Bronchial epithelial cell (primary cell): Measurements from ENCODE around the gene EXOC7. TPM values are rescaled to one million over a fixed set of nuclear protein-coding genes. Genes with fewer than 3 reads are reported as not detected.
A peak's percentile ranks its signal among the peaks of the same experiment; 100 is the strongest.
"Not testable (repeated sequence)": the region's sequence is repeated elsewhere in the genome, so short reads cannot be mapped to it uniquely, and the experiment has no call there.

ENCODE experiments used
- DNase-seq: peaks from one replicate; pipeline ENCODE4 v3.0.0-alpha.2; 2010; ENCODE audit warnings: low read depth
- FAIRE-seq: peaks from 2 replicates; lab custom pipeline; 2011; peaks lifted over from hg19 to GRCh38; lab: Jason Lieb, UNC
- H3K27me3 ChIP-seq: 2 replicates; pipeline ENCODE4 v1.5.1; 2011; ENCODE audit warnings: low read length; ENCODE audit not compliant: control insufficient read depth, insufficient read depth
- H3K36me3 ChIP-seq: 2 replicates; pipeline ENCODE4 v1.5.1; 2011; ENCODE audit warnings: low read length; ENCODE audit not compliant: control insufficient read depth, insufficient read depth
- H3K4me3 ChIP-seq: 2 replicates; pipeline ENCODE4 v1.5.1; 2011; ENCODE audit warnings: mild to moderate bottlenecking, low read depth, low read length, control low read depth
- total RNA-seq: library from RNA; depleted of rRNA; stranded (reverse); fragments of >200 nt; gene quantifications from 2 replicates; pipeline ENCODE4 v1.2.1, GENCODE V29; 2014
- TF ChIP-seq, protein P1 (sequence below): IDR thresholded peaks from 2 replicates; pipeline ENCODE4 v1.5.1; 2011; ENCODE audit warnings: mild to moderate bottlenecking, moderate library complexity, low read length, control low read depth, inconsistent platforms; ENCODE audit not compliant: insufficient read depth, severe bottlenecking

The EXOC7 gene
- total RNA-seq, 1 donor from 2014 or later: 41.9 TPM

DNA sequence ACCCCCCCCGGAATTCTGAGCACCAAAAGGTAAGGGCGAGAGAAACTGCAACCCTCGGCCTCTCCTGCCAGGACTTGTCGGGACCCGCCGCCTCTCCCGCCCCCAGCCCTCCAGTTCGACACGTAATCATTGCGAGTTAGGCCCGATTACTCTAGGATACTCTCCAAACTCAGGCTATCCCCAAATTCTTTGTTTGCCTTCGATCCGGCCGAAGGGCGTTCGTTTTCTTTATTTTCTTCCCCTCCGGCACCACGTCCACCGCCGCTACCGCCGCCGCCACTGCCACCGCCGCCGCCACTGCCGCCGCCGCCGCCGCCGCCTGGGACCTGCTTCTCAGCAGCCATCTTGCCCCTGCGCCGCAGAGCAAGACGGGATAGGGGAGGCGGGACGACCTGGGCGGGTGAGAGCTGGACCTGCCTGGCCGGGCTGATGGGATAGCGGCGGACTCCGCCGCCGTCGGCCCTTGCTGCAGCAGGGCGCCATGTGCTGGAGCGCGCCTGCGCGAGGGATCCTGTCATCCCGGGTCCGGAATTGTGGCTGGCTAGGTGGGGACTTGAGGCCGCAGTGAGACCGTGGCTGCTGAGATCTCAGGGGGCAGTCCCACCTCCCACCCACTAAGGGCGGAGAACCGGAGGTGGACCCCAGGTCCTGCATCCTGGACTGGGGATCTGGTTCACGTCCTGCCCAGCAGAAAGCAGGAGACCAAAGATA, 31.3 kb downstream of the EXOC7 start, which contains the start of gene SRP68:
TSS of gene SRP68 (minus strand) at position 370 of the 711 bp plus-strand sequence. CDS start at position 344, 26 bp downstream.
- H3K4me3 ChIP-seq: peak within 1 kb of the TSS; percentile 69
- H3K36me3 ChIP-seq: peaks cover 8% of the 10 kb centered on the region
- H3K27me3 ChIP-seq: peaks cover 29% of the 10 kb centered on the region
- FAIRE-seq: no peak
- peak; percentile 88 for DNase-seq
- TF ChIP-seq, protein P1, sequence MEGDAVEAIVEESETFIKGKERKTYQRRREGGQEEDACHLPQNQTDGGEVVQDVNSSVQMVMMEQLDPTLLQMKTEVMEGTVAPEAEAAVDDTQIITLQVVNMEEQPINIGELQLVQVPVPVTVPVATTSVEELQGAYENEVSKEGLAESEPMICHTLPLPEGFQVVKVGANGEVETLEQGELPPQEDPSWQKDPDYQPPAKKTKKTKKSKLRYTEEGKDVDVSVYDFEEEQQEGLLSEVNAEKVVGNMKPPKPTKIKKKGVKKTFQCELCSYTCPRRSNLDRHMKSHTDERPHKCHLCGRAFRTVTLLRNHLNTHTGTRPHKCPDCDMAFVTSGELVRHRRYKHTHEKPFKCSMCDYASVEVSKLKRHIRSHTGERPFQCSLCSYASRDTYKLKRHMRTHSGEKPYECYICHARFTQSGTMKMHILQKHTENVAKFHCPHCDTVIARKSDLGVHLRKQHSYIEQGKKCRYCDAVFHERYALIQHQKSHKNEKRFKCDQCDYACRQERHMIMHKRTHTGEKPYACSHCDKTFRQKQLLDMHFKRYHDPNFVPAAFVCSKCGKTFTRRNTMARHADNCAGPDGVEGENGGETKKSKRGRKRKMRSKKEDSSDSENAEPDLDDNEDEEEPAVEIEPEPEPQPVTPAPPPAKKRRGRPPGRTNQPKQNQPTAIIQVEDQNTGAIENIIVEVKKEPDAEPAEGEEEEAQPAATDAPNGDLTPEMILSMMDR: no peak

DNA sequence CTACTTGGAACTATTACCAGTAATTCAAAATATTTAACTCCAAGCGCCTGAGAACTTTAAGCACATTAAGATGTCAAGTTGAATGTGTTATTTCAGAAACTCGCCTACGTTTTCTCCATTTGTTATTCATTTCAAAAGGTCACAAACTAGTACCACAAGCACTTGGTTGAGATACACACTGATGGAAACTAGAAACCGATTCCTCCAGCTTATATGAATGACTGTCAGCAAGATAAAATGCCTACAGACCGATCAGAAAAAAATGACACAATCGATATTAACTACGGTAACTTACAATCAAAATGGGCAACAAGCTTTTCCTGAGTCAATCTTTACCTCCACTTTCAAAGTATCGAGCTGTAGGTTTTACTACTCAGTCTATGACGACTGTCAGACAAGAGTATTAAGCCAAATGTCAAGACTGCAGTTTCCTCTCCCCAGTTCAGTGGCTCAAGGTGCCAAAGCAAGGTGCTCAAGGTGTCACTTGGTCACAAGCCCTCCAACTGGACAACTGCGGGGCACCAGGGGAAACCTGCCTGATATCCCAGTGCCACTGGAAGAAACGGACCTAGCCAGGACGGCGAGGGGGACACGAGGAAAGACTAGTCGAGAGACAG, 31.9 kb downstream of the EXOC7 start:
- TF ChIP-seq, protein P1: no peak
- H3K36me3 ChIP-seq: peaks cover 10% of the 10 kb centered on the region
- peaks cover 22% of the 10 kb centered on the region for H3K27me3 ChIP-seq
- FAIRE-seq (no peak), DNase-seq (no peak)
- H3K4me3 ChIP-seq: peak overlapping the region; percentile 69

DNA sequence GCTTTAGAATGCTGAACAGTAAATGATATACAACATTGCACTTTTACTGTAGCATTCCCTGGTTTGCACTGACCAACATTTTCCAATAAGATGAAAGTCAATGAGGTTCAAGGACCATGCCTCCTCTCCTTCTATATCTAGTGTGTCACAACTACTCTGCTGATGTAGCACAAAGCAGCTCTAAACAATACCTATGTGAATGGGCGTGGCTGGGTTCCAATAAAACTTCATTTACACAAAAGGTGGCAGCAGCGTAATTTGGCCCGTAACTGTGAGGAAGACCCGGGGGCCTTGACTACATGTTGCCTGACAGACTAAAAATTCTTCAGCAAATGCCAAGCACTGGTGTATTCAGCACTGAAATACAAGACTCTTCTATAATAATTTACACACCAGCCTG, 37.8 kb downstream of the EXOC7 start:
- FAIRE-seq: no peak
- peaks cover 23% of the 10 kb centered on the region for H3K36me3 ChIP-seq
- no peaks in the 10 kb centered on the region for H3K27me3 ChIP-seq
- no peak overlapping the region for H3K4me3 ChIP-seq
- DNase-seq: no peak
- TF ChIP-seq, protein P1: no peak

DNA sequence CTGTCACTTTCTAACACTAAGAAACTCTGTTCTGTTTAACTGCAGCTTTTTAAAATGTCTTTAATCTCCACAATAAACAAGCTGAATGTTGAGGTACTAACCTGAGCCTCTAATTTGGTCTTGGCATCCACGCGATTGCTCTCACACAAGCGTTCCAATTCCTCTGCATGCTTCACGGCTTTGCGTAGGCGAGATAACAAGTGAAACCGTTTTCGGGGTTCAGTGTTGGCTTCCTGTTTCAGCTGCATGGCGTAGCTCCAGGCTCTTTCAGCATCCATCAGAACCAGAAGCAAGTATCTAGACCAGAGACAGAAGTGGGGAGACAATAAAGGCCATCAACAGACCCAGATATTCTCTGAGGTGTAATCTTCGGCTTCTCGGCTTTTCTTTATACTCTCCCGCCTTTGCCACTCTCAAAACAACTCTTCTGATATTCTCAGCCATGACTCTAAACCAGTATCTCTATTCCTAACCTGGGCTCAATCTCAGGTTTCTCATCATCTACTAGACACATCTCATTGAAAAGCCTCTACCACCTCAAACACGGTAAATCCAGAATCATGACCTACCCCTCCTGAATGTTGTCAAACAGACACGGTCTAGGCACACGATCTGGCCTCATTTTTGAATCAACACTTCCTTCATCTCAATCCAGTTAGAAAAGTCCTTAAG, 39.6 kb downstream of the EXOC7 start:
- DNase-seq (no peak), FAIRE-seq (no peak)
- Histone ChIP-seq H3K4me3 (no peak overlapping the region), H3K36me3 (peaks cover 26% of the 10 kb centered on the region), H3K27me3 (no peaks in the 10 kb centered on the region)
- TF ChIP-seq, protein P1: no peak

DNA sequence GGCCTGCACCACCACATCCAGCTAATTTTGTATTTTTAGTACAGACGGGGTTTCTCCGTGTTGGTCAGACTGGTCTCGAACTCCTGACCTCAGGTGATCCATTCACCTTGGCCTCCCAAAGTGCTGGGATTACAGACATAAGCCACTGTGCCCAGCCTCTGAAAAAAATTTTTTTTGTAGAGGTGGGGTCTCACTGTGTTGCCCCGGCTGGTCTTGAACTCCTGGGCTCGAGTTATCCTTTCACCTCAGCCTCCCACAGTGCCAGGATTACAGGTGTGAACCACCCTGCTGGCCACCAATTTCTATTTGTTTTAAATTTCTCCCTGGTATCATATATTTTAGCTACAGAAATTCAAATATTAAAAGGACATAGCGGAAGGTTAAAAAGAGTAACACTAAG, 45.3 kb downstream of the EXOC7 start:
- H3K36me3 ChIP-seq: peaks cover 18% of the 10 kb centered on the region
- H3K4me3 ChIP-seq, DNase-seq, H3K27me3 ChIP-seq, FAIRE-seq: not testable (repeated sequence)

DNA sequence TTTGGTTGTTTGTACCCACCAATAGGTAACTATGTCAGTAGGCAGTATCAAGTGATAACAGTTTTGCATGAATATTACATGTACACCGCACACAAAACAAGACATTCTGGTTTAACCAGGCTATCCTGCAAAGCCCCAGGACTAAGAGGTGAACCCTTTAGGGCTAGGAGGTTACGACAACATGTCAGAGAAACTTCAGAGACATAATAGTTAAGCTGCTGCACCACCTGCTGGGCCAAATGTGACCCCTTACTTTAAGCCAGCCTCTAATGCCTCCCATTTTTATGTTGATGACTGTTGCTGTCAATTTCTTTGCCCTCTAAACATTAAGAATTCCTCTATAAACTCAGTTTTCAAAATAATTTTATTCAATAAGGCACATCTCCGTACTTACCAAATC, 46.7 kb downstream of the EXOC7 start:
- no peak overlapping the region for H3K4me3 ChIP-seq

More for the DNA sequence above, 46.7 kb downstream of the EXOC7 start:
- Histone ChIP-seq H3K27me3 (no peaks in the 10 kb centered on the region), H3K36me3 (peaks cover 18% of the 10 kb centered on the region)
- no peak for FAIRE-seq
- TF ChIP-seq, protein P1: peak; percentile 53
- peak; percentile 45 for DNase-seq
